ENCODE results near the gene SLC9A8. TPM values are rescaled to one million over a fixed set of nuclear protein-coding genes. Genes with fewer than 3 reads are reported as not detected.
"Not testable (repeated sequence)": the region's sequence is repeated elsewhere in the genome, so short reads cannot be mapped to it uniquely, and the experiment has no call there.

Gene SLC9A8
- total and polyA plus RNA-seq, 3 experiments from 2014 or later: 7.7 to 12.0 (median 11.5) TPM

DNA sequence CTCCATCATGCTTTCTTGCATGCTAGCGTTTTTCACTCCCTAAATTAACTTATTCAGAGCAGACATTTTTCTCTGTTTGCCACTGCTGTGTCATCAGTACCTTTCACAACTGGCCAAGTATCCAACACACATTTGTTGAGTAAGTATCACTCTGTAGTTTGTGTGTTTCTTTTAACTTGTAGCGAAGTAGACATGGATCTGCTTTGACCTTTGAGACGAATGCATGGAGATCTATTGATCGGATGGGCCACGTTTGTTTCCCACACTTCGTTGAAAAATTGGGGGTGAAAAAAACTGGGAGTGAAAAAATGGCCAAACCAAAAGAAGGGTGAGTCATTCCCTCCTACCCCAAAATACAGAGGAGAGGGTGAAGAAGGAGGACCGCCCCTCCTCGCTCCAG, 12.9 kb upstream of the SLC9A8 start:
- ChIA-PET CTCF (no interaction called here), POLR2A (no interaction called here)
- no peak for DNase-seq
- H3K9me3 Mint-ChIP-seq: no peaks in the 10 kb centered on the region
- Histone ChIP-seq H3K36me3 (ENCODE audit: insufficient read depth, low read length) (no peaks in the 10 kb centered on the region), H3K9me3 (ENCODE audit: low read length) (no peaks in the 10 kb centered on the region), H3K27me3 (ENCODE audit: insufficient read depth, low read length, poor library complexity, severe bottlenecking) (no peaks in the 10 kb centered on the region), H3K4me3 (ENCODE audit: low read length) (no peak overlapping the region), H3K27ac (ENCODE audit: low read depth, low read length) (no peak overlapping the region), H3K4me1 (ENCODE audit: insufficient read depth, low read length) (peaks cover 10% of the 10 kb centered on the region)
- peaks cover 21 to 36% (median 25%) of the 10 kb centered on the region in 3 donors for H3K4me1 Mint-ChIP-seq
- H3K27me3 Mint-ChIP-seq: no peaks in the 10 kb centered on the region
- H3K27ac Mint-ChIP-seq: no peak overlapping the region
- no peak overlapping the region for H3K4me3 Mint-ChIP-seq
- H3K36me3 Mint-ChIP-seq: no peaks in the 10 kb centered on the region

DNA sequence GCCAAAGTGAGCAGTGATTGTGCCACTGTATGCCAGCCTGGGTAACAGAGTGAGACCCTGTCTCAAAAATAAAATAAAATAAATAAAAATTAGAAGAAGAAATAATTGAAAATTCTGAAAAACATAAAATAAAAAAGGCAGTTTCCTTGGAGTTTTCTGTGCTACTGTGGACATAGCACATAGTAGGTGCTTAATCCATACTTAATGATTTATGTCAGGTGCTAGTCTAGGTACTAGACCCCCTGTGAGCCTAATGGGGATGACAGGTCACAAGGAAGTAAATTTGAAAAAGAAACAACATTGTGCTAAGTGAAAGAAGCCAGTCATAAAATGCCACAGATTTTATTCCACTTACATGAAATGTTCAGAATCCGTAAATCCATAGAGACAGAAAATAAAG, 9.2 kb upstream of the SLC9A8 start:
- Histone ChIP-seq H3K27me3 (ENCODE audit: insufficient read depth, low read length, poor library complexity, severe bottlenecking) (no peaks in the 10 kb centered on the region), H3K27ac (ENCODE audit: low read depth, low read length) (no peak overlapping the region), H3K36me3 (ENCODE audit: insufficient read depth, low read length) (no peaks in the 10 kb centered on the region), H3K4me1 (ENCODE audit: insufficient read depth, low read length) (peaks cover 17% of the 10 kb centered on the region), H3K9me3 (ENCODE audit: low read length) (no peaks in the 10 kb centered on the region), H3K4me3 (ENCODE audit: low read length) (no peak overlapping the region)
- ChIA-PET CTCF (no interaction called here), POLR2A (no interaction called here)
- Mint-ChIP-seq H3K9me3 (no peaks in the 10 kb centered on the region), H3K4me3 (no peak overlapping the region), H3K27me3 (no peaks in the 10 kb centered on the region), H3K4me1 (peaks cover 23 to 38% (median 26%) of the 10 kb centered on the region in 3 donors), H3K27ac (peak overlapping the region in 1 of 8 donors; percentile 66), H3K36me3 (no peaks in the 10 kb centered on the region)
- no peak for DNase-seq

DNA sequence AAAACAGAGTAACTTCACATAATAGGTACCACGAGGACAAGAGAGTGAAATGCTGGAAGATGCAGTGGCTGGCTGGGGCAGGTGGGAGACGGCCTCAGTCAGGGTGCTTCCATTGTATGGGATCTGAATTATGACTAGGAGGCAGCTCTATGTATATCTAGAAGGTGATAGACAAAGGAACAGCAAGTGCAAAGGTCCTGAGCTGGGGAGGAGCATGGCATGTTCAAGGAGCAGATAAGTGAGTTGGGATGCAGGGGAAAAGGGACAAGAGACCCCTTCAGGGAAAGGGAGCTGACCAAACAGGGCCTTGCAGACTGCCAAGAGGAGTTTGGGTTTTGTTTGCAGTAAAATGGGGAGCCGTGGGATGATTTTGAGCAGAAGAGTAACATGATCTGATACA, 8.3 kb upstream of the SLC9A8 start:
- no peaks in the 10 kb centered on the region for H3K27me3 Mint-ChIP-seq
- ChIA-PET POLR2A (no interaction called here), CTCF (no interaction called here)
- H3K4me1 Mint-ChIP-seq: peaks cover 23 to 38% (median 26%) of the 10 kb centered on the region in 3 donors
- Histone ChIP-seq H3K9me3 (ENCODE audit: low read length) (no peaks in the 10 kb centered on the region), H3K4me3 (ENCODE audit: low read length) (no peak overlapping the region), H3K36me3 (ENCODE audit: insufficient read depth, low read length) (no peaks in the 10 kb centered on the region), H3K4me1 (ENCODE audit: insufficient read depth, low read length) (peaks cover 17% of the 10 kb centered on the region), H3K27ac (ENCODE audit: low read depth, low read length) (no peak overlapping the region), H3K27me3 (ENCODE audit: insufficient read depth, low read length, poor library complexity, severe bottlenecking) (no peaks in the 10 kb centered on the region)
- H3K36me3 Mint-ChIP-seq: no peaks in the 10 kb centered on the region
- peak overlapping the region in 6 of 8 donors; percentile 12 to 88 (median 67) for H3K27ac Mint-ChIP-seq
- H3K9me3 Mint-ChIP-seq: no peaks in the 10 kb centered on the region
- no peak overlapping the region for H3K4me3 Mint-ChIP-seq
- no peak for DNase-seq

DNA sequence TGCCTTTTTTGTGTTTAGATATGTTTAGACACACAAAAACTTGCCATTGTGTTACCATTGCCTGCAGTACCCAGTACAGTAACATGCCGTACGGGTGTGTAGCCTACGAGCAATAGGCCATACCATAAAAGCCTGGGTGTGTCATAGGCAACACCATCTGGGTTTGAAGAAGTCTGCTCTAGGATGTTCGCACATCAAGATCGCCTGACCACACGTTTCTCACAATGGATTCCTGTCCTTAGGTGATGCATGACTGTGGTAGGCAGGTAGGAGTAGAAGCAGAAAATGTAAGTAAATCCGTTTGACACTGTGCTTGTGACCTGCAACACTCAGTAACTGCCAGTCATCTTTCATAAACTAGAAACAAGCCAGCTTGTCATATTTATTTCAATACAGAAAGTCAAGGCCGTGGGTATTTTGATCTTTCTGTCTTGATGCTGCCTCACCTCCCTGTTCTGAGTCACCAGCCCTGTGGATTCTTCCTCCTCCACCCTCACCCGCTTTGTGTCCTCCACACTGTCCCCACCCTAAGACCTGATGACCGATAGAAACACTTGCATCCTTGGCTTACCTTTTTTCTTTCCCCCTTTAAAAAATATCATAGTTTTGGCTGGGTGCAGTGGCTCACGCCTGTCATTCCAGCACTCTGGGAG, 7.3 kb upstream of the SLC9A8 start:
- H3K9me3 ChIP-seq (ENCODE audit: low read length); H3K4me3 ChIP-seq (ENCODE audit: low read length); POLR2A ChIA-PET; H3K27me3 Mint-ChIP-seq; H3K9me3 Mint-ChIP-seq; H3K27ac ChIP-seq (ENCODE audit: low read depth, low read length); H3K36me3 Mint-ChIP-seq; H3K27me3 ChIP-seq (ENCODE audit: insufficient read depth, low read length, poor library complexity, severe bottlenecking); CTCF ChIA-PET; H3K36me3 ChIP-seq (ENCODE audit: insufficient read depth, low read length): not testable (repeated sequence)
- Mint-ChIP-seq H3K27ac (peak overlapping the region; percentile 63 to 96 (median 90)), H3K4me1 (peaks cover 23 to 38% (median 26%) of the 10 kb centered on the region in 3 donors), H3K4me3 (peak overlapping the region; percentile 5 to 66 (median 29))
- H3K4me1 ChIP-seq (ENCODE audit: insufficient read depth, low read length): peaks cover 17% of the 10 kb centered on the region
- DNase-seq: peak in 3 of 5 donors; percentile 14 to 57 (median 49)

- Histone ChIP-seq H3K9me3 (ENCODE audit: low read length) (no peaks in the 10 kb centered on the region), H3K27ac (ENCODE audit: low read depth, low read length) (no peak overlapping the region), H3K36me3 (ENCODE audit: insufficient read depth, low read length) (no peaks in the 10 kb centered on the region), H3K27me3 (ENCODE audit: insufficient read depth, low read length, poor library complexity, severe bottlenecking) (no peaks in the 10 kb centered on the region), H3K4me1 (ENCODE audit: insufficient read depth, low read length) (peaks cover 22% of the 10 kb centered on the region), H3K4me3 (ENCODE audit: low read length) (no peak overlapping the region)
- peaks cover 0 to 11% (median 0%) of the 10 kb centered on the region in 3 donors for H3K36me3 Mint-ChIP-seq
- DNase-seq: no peak
- peak overlapping the region in 1 of 7 donors; percentile 30 for H3K4me3 Mint-ChIP-seq
- POLR2A ChIA-PET: interaction anchor here (0.6 kb wide), 1 partner anchor 19 kb away, joined by 3 read pairs; no protein-coding TSS in a partner anchor
- no peaks in the 10 kb centered on the region for H3K27me3 Mint-ChIP-seq
- H3K9me3 Mint-ChIP-seq: no peaks in the 10 kb centered on the region
- CTCF ChIA-PET: interaction anchor here (1.1 to 2.1 kb wide), 2 partner anchors 8 to 201 kb away, joined by 3 to 5 read pairs; no protein-coding TSS in a partner anchor
- peaks cover 29 to 34% (median 31%) of the 10 kb centered on the region in 3 donors for H3K4me1 Mint-ChIP-seq
- peak overlapping the region in 2 of 8 donors; percentile 45 to 93 for H3K27ac Mint-ChIP-seq
These were observed 3.9 kb upstream of the SLC9A8 start for GRCh38 chr20:49808753-49809152.

- peaks cover 35 to 39% (median 38%) of the 10 kb centered on the region in 3 donors for H3K4me1 Mint-ChIP-seq
- H3K9me3 Mint-ChIP-seq: no peaks in the 10 kb centered on the region
- H3K4me1 ChIP-seq (ENCODE audit: insufficient read depth, low read length): peaks cover 26% of the 10 kb centered on the region
- no peak overlapping the region for H3K4me3 ChIP-seq (ENCODE audit: low read length)
- H3K36me3 Mint-ChIP-seq: peaks cover 0 to 17% (median 0%) of the 10 kb centered on the region in 3 donors
- CTCF ChIA-PET: interaction anchor here (2.1 to 2.2 kb wide), 2 partner anchors 36 to 202 kb away, joined by 5 to 6 read pairs; no protein-coding TSS in a partner anchor
- no peak overlapping the region for H3K27ac ChIP-seq (ENCODE audit: low read depth, low read length)
- H3K9me3 ChIP-seq (ENCODE audit: low read length): no peaks in the 10 kb centered on the region
- H3K27ac Mint-ChIP-seq: peak overlapping the region in 6 of 8 donors; percentile 2 to 98 (median 74)
- H3K27me3 ChIP-seq (ENCODE audit: insufficient read depth, low read length, poor library complexity, severe bottlenecking): no peaks in the 10 kb centered on the region
- DNase-seq: no peak
- no peaks in the 10 kb centered on the region for H3K27me3 Mint-ChIP-seq
- H3K4me3 Mint-ChIP-seq: peak overlapping the region in 1 of 7 donors; percentile 96
- POLR2A ChIA-PET: interaction anchor here (0.7 kb wide), 1 partner anchor 153 kb away, joined by 3 read pairs; no protein-coding TSS in a partner anchor
- no peaks in the 10 kb centered on the region for H3K36me3 ChIP-seq (ENCODE audit: insufficient read depth, low read length)
These were observed 2.7 kb upstream of the SLC9A8 start for GRCh38 chr20:49809803-49810359.

DNA sequence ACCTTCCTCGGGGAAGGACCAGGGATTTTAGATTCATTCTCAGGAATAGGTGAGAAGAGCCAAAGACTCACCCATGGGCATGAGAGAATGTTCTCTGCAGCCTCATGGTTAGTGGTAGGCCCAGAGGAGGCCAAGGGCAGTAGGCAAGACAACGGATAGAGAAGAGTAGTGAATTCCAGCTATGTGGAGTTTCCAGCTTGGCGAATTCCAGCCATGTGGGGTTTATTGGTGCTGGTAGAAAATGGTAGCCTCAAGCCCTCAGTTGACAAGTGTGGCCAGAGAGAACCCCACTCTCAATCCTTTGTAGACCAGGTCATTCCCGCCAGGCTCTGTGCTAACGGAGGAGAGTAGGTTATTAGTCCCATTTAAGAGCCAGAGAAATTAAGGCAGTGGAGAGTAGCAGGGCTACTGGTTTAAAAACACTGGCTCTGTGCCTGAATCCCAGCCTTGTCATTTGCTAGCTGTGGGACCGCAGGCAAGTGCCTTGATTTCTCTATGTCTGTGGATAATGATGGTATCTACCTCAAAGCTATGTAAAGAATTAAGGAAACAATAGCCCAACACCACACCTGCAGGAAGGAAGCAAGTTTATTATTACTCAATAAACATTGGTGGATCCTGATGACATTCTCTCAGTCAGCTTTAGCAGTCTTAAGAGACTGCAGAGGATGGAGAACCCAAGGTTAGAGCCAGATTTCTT, 2.0 kb upstream of the SLC9A8 start:
- Mint-ChIP-seq H3K27ac (peak overlapping the region in 6 of 8 donors; percentile 66 to 98 (median 95)), H3K4me1 (peaks cover 31 to 39% (median 36%) of the 10 kb centered on the region in 3 donors), H3K4me3 (peak overlapping the region in 3 of 7 donors; percentile 12 to 96 (median 18)), H3K27me3 (no peaks in the 10 kb centered on the region), H3K36me3 (peaks cover 0 to 24% (median 0%) of the 10 kb centered on the region in 3 donors), H3K9me3 (no peaks in the 10 kb centered on the region)
- POLR2A ChIA-PET: interaction anchor here (0.7 kb wide), 1 partner anchor 154 kb away, joined by 3 read pairs; no protein-coding TSS in a partner anchor
- no peak for DNase-seq
- Histone ChIP-seq H3K9me3 (ENCODE audit: low read length) (no peaks in the 10 kb centered on the region), H3K27me3 (ENCODE audit: insufficient read depth, low read length, poor library complexity, severe bottlenecking) (no peaks in the 10 kb centered on the region), H3K4me1 (ENCODE audit: insufficient read depth, low read length) (peaks cover 20% of the 10 kb centered on the region), H3K4me3 (ENCODE audit: low read length) (no peak overlapping the region), H3K27ac (ENCODE audit: low read depth, low read length) (no peak overlapping the region), H3K36me3 (ENCODE audit: insufficient read depth, low read length) (no peaks in the 10 kb centered on the region)
- CTCF ChIA-PET: interaction anchor here (1.3 to 2.2 kb wide), 3 partner anchors 36 to 202 kb away, joined by 3 to 6 read pairs (median 5); no protein-coding TSS in a partner anchor

All from CD8-positive, alpha-beta memory T cell (primary cell).